ENCODE data around the gene EMILIN2.

Gene EMILIN2

GRCh38 chr18:2879889-2880288 is 33.1 kb downstream of the EMILIN2 start:
- no peak for DNase-seq

DNA sequence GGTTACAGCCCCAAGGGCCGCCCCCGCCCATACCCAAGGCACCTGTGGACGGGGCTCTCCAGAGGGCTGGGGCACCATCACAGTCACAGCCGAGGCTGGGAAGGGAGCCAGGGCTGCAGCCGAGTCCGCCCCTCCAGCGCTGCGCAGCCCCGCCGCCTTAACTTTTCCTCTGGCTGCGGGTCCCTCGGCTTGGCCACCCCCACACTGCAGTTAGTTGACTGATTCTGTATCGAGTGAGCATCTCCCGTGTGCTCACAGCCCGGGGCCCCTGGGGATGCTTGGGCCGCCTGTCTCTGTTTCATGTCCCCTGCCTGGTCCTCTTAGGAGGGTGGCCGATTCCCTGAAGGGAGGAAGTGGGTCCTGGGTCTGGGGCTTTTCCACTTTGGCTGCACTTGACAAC is 33.7 kb downstream of the EMILIN2 start:
- DNase-seq: no peak

GRCh38 chr18:2881088-2881839 is 34.5 kb downstream of the EMILIN2 start:
- peak; percentile 83 for DNase-seq

DNA sequence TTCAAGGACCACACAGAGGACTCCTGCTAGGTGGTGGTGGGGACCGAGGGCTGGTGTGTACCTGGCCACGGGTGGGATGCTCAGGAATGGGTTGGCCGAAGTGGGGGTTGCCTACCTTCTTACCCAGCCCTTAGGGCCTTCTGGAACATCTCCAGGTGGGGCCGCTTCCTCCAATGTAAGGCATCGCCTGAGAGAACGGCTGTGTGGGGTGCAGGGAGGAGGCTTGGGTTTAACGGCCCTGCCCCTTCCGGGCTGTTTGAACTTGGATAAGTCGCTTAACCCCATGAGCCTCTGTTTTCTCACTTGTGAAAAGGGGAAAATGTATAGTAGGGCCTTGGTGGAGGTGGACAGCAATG is 35.0 kb downstream of the EMILIN2 start:
- DNase-seq: no peak

GRCh38 chr18:2882201-2882600 is 35.4 kb downstream of the EMILIN2 start:
- DNase-seq: no peak

DNA sequence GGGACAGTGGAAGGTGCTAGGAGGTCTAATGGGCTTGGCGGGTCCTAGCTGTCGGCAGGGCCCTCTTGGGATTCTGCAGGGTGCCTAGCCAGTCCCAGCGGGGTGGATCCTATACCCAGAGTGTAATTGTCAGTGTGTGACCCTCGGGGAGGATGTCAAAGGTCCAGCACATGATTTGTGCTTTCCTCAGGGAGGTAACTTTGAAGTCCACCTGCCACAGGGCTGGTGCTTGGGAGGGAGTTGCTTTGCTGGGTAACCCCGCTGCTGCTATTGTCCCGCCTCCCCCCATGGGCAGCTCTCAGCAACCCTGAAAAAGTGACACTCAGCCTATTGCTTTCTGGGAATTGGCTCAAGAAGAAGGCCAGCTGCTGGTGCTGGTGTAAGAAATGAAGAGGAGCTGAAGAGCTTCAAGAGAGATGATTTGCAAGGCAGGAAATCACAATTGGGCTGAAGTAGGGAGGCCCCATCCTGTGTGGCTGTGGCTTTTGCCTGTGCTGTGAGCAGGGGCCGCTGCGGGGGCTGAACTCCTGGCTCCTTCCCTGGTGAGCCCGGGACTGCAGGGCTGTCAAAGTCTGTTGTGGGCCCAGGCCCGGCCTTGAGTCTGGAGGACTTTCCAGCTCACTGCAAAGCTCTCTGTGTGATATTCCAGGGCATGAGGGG is 36.4 kb downstream of the EMILIN2 start:
- no peak for DNase-seq

DNA sequence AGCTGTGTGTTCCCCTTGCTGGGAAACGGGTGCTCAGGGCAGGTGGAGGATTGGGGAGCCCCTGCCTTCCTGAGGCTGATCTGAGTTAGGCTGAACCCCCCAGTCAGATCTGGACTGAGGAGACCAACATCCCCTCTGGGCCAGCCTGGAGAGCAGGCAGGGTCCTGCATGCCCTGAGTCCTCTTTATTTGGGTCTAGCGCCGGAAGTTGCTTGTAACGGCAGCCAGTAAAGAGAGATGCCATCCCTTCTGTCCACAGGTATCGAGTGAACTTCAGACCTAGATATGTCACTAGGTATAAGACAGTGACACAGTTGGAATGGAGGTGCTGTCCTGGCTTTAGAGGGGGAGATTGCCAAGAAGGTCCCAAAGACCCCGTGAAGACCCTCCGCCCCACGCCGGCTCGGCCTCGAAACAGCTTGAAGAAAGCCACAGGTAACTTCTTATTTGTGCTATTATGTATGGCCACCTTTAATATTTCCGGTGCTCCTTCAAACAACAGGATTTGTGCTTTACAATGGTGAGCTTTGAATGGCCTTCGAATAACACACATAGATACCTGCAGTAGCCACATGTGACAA is 38.0 kb downstream of the EMILIN2 start:
- DNase-seq: no peak

DNA sequence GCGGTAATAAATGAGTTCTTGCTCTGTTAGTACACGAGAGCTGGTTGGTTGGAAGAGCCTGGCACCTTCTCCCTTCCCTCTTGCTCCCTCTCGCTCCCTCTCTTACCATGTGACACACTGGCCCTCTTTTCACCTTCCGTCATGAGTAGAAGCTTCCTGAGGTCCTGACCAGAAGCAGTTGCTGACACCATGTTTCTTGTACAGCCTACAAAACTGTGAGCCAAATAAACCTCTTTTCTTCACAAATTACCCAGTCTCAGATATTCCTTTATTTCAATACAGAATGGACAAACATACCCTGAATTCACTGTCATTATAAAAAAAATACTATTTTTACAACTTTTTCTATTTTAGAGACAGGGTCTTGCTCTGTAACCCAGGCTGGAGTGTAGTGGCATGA is 40.7 kb downstream of the EMILIN2 start:
- no peak for DNase-seq

DNA sequence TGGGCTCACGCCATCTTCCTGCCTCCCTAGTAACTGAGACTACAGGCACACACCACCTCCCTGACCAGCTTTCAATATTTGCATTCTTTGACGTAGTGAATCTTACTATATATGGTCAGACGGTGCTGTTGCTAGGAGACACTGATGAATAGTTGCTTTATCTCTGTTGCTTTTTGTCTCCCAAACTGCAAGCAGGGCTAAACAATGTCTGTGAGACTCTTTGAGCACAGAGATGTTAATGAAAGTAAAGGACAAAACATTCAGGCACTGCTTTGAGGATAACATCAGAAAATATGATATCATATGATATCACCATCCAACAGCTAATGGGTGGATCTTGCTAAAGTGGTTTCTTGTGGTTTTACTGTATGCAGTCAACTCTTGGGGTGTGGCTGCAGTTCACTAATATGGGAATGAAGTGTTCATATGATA is 43.0 kb downstream of the EMILIN2 start:
- no peak for DNase-seq

DNA sequence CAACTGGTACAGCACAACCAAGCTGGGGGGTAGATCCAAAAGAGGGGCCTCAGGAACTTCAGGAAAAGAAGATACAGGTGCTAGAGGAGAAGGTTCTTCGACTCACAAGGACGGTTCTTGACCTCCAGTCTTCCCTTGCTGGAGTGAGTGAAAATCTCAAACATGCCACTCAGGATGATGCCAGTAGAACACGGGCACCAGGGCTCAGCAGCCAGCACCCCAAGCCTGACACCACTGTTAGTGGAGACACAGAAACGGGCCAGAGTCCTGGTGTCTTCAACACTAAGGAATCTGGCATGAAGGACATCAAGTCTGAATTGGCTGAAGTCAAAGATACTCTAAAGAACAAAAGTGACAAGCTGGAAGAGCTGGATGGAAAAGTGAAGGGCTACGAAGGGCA is 43.8 kb downstream of the EMILIN2 start:
- DNase-seq: no peak

DNA sequence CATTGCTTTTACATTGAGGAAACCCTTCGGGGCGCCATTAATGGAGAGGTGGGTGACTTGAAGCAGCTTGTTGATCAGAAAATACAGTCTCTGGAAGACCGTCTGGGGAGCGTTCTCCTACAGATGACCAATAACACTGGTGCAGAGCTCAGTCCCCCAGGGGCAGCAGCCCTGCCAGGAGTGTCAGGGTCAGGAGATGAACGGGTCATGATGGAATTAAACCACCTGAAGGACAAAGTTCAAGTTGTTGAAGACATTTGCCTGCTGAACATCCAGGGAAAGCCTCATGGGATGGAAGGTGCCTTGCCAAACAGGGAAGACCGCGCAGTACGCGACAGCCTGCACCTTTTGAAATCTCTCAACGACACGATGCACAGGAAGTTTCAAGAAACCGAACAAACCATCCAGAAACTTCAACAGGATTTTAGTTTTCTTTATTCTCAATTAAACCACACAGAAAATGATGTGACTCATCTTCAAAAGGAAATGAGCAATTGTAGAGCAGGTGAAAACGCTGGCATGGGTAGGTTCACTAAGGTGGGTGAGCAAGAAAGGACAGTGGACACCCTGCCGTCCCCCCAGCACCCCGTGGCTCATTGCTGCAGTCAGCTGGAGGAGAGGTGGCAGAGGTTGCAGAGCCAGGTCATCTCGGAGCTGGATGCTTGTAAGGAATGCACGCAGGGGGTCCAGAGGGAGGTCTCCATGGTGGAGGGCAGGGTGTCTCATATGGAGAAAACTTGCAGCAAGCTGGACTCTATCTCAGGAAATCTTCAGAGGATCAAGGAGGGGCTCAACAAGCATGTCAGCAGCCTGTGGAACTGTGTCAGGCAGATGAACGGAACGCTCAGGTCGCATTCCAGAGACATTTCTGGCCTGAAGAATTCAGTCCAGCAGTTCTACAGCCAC is 45.0 kb downstream of the EMILIN2 start:
- DNase-seq: no peak

GRCh38 chr18:2893056-2893455 is 46.2 kb downstream of the EMILIN2 start:
- DNase-seq: no peak

DNA sequence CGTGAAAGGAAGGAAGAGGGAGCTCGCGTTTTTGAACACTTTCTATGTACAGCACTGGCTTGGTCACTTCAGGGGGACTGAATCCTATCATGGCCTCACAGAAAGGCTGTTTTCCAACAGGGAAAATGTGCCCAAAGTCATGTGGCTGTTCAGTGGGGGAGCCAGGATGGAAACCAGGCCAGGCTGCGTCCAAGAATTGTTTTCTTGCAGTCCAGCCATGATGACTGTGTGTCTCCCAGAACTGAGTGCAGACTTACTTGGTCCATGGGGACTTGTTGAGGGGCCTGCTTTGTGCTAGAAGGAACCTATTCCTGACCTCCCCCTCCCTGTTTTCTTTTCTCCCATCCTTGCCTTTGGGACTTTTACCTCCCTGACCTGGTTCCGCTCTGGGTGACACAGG is 46.9 kb downstream of the EMILIN2 start:
- no peak for DNase-seq

DNA sequence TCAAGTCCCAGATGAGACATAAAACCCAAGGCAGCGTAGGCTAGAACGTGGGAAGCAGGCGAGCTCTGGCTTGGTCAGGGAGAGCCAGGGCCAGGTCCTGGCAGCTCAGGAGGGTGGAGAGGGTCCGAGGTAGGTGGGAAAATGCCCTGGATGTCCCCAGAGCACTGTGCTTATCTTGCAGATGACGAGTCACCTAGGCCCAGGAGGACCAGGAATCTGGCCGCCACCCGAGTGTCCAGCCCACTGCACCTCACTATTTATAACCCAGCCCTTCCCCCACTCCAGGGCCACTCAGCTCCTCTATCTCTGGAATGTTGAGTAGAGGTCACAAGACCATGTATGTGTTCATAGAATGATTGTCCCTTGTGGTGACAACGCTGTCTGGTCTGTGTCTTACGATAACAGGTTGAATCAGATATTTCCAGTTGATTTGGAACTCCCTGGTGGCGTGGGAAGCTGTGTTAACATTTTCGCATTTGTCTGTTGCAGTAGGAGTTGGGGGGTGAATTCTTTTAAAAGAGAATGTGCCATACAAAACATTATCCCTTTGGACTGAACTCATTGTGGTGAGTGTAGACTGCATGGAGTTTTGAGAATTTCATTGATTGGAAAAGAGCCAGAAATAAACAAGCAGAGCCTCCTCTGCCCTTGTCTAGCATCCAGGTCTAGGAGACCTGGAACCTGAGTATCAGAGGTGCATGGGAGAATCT is 47.5 kb downstream of the EMILIN2 start:
- DNase-seq: no peak

DNA sequence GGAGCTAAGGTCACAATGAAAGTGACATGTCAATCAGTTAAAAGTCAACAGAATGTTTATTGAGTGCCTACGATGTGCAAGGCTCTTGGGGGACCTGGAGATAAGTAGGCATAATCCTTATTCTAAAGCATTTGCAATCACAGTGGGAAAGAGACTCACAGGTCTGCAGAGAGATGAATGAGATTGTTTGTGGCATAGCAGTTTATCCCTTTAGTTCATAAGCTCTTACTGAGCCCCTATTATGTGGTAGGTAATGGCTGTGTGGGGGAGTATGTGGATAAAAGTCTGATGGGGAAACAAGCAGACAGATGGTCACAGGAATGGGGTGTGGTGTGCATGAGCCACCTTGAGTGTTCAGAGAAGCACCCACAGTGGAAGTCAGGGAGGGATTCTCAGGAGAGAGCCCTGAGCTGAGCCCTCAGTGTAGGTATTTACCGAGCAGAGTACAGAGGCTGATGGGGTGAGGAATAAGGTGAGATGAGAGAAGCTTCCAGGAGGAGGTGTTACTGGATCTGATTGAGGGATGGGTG is 48.1 kb downstream of the EMILIN2 start:
- DNase-seq: no peak

DNA sequence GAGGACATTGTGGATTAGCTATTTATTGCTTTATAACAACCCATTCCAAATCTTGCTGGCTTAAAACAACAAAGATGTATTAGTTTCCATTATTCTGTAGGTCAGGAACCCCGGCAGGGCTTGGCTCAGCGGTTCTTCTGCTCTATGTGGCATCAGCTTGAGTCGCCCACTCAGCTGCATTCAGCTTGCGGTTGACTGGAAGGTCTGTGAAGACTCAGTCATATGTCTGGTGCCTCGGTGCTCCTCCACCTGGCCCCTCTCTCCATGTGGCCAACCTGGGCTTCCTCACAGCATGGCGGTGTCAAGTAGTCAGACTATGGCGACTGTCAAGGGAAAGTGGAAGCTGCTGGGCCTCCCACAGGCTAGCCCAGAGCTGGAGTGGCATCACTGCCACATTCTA is 48.6 kb downstream of the EMILIN2 start:
- no peak for DNase-seq

GRCh38 chr18:2896990-2897389 is 50.2 kb downstream of the EMILIN2 start:
- DNase-seq: no peak

- no peak for DNase-seq
Observed at GRCh38 chr18:2897448-2898185, 50.8 kb downstream of the EMILIN2 start.

DNA sequence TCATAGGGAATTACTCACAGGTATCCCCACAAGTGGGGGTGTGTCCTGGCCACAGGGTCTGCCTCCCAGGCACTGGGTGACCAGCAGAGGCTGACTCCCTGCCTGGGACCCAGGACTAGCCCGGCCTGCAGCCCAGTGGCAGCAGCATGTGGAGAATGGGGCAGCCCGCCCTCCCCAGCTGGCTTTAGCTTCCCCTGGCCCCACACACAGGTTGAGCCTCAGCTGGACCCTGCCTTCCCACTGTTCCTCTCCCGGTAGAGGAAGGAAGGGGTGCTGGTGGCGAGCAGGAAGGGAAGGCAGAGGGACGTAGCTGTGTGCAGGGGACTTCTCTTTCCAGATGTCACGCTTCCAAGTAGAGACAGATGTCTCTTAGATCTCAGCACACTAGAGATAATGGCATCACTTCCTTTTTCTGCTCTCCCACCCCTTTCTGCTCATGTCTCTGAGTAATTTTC is 51.4 kb downstream of the EMILIN2 start:
- DNase-seq: peak; percentile 15

DNA sequence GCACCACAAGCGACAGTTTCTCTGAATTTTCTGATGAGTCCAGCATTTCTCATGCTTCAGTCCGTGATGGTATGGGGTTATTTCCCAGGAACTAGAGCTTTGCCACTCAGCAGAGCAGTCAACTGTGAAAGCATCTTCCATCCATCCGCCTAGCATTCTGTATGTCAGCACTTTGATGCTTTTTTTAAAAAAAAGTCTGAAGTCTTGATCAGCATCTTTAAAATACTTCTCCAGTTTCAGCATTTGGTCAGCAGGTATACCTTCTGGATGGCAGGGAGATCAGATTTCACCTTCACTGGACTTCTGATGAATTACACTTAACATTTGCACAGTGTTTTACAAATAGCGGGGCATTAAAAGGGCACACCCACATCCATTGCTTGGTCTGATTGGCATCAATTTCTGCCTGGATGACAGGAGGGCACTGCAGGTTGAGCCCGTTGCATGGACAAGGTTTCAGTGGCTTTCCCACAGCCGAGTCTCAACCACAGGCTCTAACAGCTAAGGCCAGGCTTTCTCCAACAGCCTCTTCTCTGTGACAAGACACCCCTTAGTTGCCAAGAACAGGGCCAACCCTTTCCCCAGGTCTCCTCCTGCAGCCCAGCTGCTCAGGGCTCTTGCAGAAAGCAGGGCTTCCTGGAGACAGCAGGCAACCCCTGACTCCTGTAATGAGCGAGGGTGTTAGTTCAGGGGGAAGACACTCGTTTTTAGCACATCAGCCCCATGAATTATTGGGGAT is 54.0 kb downstream of the EMILIN2 start:
- DNase-seq: peak; percentile 36
